Measurements from ENCODE around the gene ROBO1. TPM values are rescaled to one million over a fixed set of nuclear protein-coding genes. Genes with fewer than 3 reads are reported as not detected.

The ROBO1 gene
- total and polyA plus RNA-seq, 2 of the 13 experiments (the other 11 are each of a cell fraction or from before 2014, with no cell fraction given): 52.2 to 71.0 TPM

DNA sequence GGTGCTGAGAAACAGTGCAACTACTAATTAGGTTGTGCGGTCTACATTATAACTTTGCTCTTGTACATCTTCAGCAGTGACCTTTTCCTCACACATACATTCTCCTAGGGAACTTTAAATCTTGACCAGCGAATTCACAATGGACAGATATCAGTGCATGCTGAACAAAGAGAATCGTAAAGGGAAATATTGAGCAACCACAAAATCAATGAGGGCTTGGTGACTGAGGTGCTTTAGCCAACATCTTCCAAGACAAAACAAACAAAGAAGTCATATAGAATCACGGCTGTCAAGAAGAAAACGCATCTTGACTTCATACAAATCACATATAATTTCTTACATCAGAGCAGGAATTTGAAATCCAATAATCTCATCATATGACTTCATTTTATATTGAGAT lies 1022.0 kb downstream of the ROBO1 start:
- BruUV-seq (replicated peaks): no TSS peak
- ATAC-seq (no peak), DNase-seq (ENCODE audit: low spot score) (no peak), FAIRE-seq (no peak)
- no peak overlapping the region for H2AFZ ChIP-seq (ENCODE audit: low read length)
- no peak overlapping the region for H3K9ac ChIP-seq (ENCODE audit: insufficient read depth, low read depth, low read length)
- CTCF ChIA-PET (ENCODE audit: low intra/inter-chr PET ratio, low total read pairs): no interaction called here
- peaks cover 2 to 16% of the 10 kb centered on the region in 2 experiments for H3K36me3 ChIP-seq (replicated peaks in 1 of 2; ENCODE audit: control insufficient read depth in 1 of 2, insufficient read depth in 2 of 2, low read length in 2 of 2)
- intact Hi-C loops (cut with micrococcal nuclease; ENCODE audit: unreplicated experiment) (no loop called here), in situ Hi-C loops (cut with HindIII; ENCODE audit: extremely low pct_ligation_motif_present, low pct_unique_long_range_greater_than_20kb) (no loop called here)
- H3K27ac ChIP-seq (ENCODE audit: extremely low read length, insufficient read depth, low read length): no peak overlapping the region
- H3K4me3 ChIP-seq (replicated peaks in 1 of 3; ENCODE audit: insufficient read depth in 1 of 3, low read depth in 2 of 3, low read length in 3 of 3): no peak overlapping the region
- WGBS (ENCODE audit: low lambda C conversion rate): 92% methylated on average over 5 of the region's 5 CpGs
- H4K20me1 ChIP-seq (ENCODE audit: insufficient read depth, low read length): no peaks in the 10 kb centered on the region
- no peaks in the 10 kb centered on the region for H3K4me1 ChIP-seq (ENCODE audit: insufficient read depth, low read length)
- POLR2A ChIA-PET: no interaction called here
- no peaks in the 10 kb centered on the region for H3K27me3 ChIP-seq (ENCODE audit: control insufficient read depth in 1 of 2, insufficient read depth in 2 of 2, low read length in 2 of 2)
- peaks cover 3% of the 10 kb centered on the region for H3K79me2 ChIP-seq (ENCODE audit: insufficient read depth, low read length)
- no peak overlapping the region for H3K4me2 ChIP-seq (ENCODE audit: low read depth, low read length)
- no peaks in the 10 kb centered on the region for H3K9me3 ChIP-seq (ENCODE audit: low read length)
- no peak for TF ChIP-seq DPF2 (CRISPR knock-in tag; IDR thresholded peaks at IDR 0.05; ENCODE audit: borderline replicate concordance, low read depth)
- no peak for TF ChIP-seq POLR2AphosphoS2 (IDR thresholded peaks at IDR 0.05; ENCODE audit: low read depth, low read length)
- no peak for TF ChIP-seq MAFF (IDR thresholded peaks at IDR 0.05; ENCODE audit: low read depth, low read length)
- TF ChIP-seq TBL1XR1 (IDR thresholded peaks at IDR 0.05; ENCODE audit: borderline replicate concordance, low read length, partially characterized antibody): no peak
- peak; percentile 55; the same call in 1 of the 2 replicates for TF ChIP-seq ONECUT2 (CRISPR knock-in tag; IDR thresholded peaks at IDR 0.05)
- no peak for TF ChIP-seq ZFAT (CRISPR knock-in tag; conservative IDR thresholded peaks at IDR 0.05)
- no peak for TF ChIP-seq ZNF333 (CRISPR knock-in tag; IDR thresholded peaks at IDR 0.05; ENCODE audit: borderline replicate concordance)
- TF ChIP-seq ZNF589 (CRISPR knock-in tag; conservative IDR thresholded peaks at IDR 0.05): no peak
- no peak for TF ChIP-seq REPIN1 (CRISPR knock-in tag; IDR thresholded peaks at IDR 0.05; ENCODE audit: borderline replicate concordance, low read depth)
- TF ChIP-seq ZNF891 (CRISPR knock-in tag; IDR thresholded peaks at IDR 0.05): no peak
- no peak for TF ChIP-seq PHF8 (CRISPR knock-in tag; IDR thresholded peaks at IDR 0.05)
- TF ChIP-seq HDAC2 (CRISPR knock-in tag; IDR thresholded peaks at IDR 0.05): no peak
- TF ChIP-seq ZNF850 (CRISPR knock-in tag; conservative IDR thresholded peaks at IDR 0.05): no peak
- TF ChIP-seq SRF (IDR thresholded peaks at IDR 0.05; ENCODE audit: low read depth, low read length): no peak
- TF ChIP-seq ZBTB7B (CRISPR knock-in tag; IDR thresholded peaks at IDR 0.05): no peak
- TF ChIP-seq POGZ (CRISPR knock-in tag; IDR thresholded peaks at IDR 0.05): 0 out of 2 replicates have a peak, but pooled peaks have one; percentile 43
- TF ChIP-seq PCBP2 (optimal IDR thresholded peaks at IDR 0.05; ENCODE audit: low read depth, low read length, poor library complexity, severe bottlenecking): no peak
- no peak for TF ChIP-seq BHLHE40 (IDR thresholded peaks at IDR 0.05; ENCODE audit: low read length)
- no peak for TF ChIP-seq SOX6 (IDR thresholded peaks at IDR 0.05)
- TF ChIP-seq SOX6 (CRISPR knock-in tag; IDR thresholded peaks at IDR 0.05): peak; percentile 26; the same call in 1 of the 2 replicates
- no peak for TF ChIP-seq KDM2A (CRISPR knock-in tag; IDR thresholded peaks at IDR 0.05; ENCODE audit: borderline replicate concordance, low read depth)
- TF ChIP-seq ZBTB10 (CRISPR knock-in tag; IDR thresholded peaks at IDR 0.05; ENCODE audit: borderline replicate concordance): no peak
- no peak for TF ChIP-seq ZNF124 (CRISPR knock-in tag; IDR thresholded peaks at IDR 0.05)
- TF ChIP-seq ZNF556 (CRISPR knock-in tag; IDR thresholded peaks at IDR 0.05; ENCODE audit: borderline replicate concordance): no peak
- TF ChIP-seq ZNF550 (CRISPR knock-in tag; IDR thresholded peaks at IDR 0.05; ENCODE audit: borderline replicate concordance): no peak
- 0 out of 2 replicates have a peak, but pooled peaks have one; percentile 19 for TF ChIP-seq CEBPB (IDR thresholded peaks at IDR 0.05; ENCODE audit: borderline replicate concordance, low read depth, low read length)
